ENCODE measurements around the gene FMN1. TPM values are rescaled to one million over a fixed set of nuclear protein-coding genes. Genes with fewer than 3 reads are reported as not detected.

FMN1 gene
- total and polyA plus RNA-seq, 7 donors: 3.0 to 19.9 (median 6.7) TPM

DNA sequence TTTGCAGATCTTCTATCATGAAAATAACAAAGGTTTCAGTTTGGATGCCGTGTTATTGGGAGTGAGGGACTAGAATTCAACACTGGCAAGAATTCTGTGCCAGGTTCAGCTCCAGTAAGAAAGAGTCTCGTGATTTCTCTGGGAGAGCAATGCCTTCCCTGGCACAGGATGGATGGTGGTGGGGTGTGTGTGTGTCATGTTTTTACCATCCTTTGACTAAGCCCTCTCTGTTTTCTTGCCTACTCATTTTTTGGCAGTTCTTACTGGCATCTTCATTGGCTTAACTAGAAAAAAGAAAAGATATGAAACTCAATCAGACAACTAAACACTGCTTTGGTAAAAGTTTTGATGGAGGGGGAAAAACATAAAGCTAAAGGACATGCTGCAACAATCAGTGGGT, 86.6 kb downstream of the FMN1 start:
- Histone ChIP-seq H3K36me3 (no peaks in the 10 kb centered on the region), H3K9me3 (peaks cover 0 to 1% (median 0%) of the 10 kb centered on the region in 4 donors), H3K27ac (no peak overlapping the region), H3K4me3 (no peak overlapping the region), H3K27me3 (no peaks in the 10 kb centered on the region), H3K4me1 (no peaks in the 10 kb centered on the region)
- WGBS, 2 donors: 77 to 87% methylated on average over 2 of the region's 2 CpGs
- intact Hi-C loops (cut with DNase I): no loop called here
- TF ChIP-seq EP300 (IDR thresholded peaks at IDR 0.05): no peak
- TF ChIP-seq POLR2AphosphoS5 (IDR thresholded peaks at IDR 0.05): no peak
- no peak for TF ChIP-seq POLR2A (IDR thresholded peaks at IDR 0.05)
- TF ChIP-seq, protein P1, sequence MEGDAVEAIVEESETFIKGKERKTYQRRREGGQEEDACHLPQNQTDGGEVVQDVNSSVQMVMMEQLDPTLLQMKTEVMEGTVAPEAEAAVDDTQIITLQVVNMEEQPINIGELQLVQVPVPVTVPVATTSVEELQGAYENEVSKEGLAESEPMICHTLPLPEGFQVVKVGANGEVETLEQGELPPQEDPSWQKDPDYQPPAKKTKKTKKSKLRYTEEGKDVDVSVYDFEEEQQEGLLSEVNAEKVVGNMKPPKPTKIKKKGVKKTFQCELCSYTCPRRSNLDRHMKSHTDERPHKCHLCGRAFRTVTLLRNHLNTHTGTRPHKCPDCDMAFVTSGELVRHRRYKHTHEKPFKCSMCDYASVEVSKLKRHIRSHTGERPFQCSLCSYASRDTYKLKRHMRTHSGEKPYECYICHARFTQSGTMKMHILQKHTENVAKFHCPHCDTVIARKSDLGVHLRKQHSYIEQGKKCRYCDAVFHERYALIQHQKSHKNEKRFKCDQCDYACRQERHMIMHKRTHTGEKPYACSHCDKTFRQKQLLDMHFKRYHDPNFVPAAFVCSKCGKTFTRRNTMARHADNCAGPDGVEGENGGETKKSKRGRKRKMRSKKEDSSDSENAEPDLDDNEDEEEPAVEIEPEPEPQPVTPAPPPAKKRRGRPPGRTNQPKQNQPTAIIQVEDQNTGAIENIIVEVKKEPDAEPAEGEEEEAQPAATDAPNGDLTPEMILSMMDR (IDR thresholded peaks at IDR 0.05): no peak
- no peak for DNase-seq

DNA sequence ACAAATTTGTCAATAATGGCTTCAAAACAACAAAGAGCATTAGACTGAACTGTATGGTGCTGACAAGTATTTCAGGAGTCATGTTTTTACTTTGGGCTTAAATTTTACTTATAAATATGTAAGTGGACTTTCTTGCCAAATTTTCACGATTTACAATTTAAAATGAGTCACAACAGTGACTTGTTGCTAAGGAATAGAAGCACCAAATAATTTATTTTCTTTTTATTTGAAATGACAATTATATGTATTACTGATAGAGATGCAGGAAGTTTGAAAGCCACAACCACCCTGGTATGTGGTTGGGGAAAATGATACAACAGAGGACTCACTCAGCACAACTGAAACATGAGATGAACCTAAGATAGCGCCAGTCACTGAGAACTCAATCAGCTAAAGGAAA, 90.3 kb downstream of the FMN1 start:
- Histone ChIP-seq H3K27ac (no peak overlapping the region), H3K36me3 (no peaks in the 10 kb centered on the region), H3K4me3 (no peak overlapping the region), H3K4me1 (no peaks in the 10 kb centered on the region), H3K27me3 (no peaks in the 10 kb centered on the region), H3K9me3 (peaks cover 0 to 1% (median 0%) of the 10 kb centered on the region in 4 donors)
- no peak for DNase-seq
- TF ChIP-seq POLR2AphosphoS5 (IDR thresholded peaks at IDR 0.05) (no peak), POLR2A (IDR thresholded peaks at IDR 0.05) (no peak), EP300 (IDR thresholded peaks at IDR 0.05) (no peak)
- TF ChIP-seq, protein P1 (IDR thresholded peaks at IDR 0.05): no peak
- 25 to 60% methylated on average over 2 of the region's 2 CpGs for WGBS, 2 donors
- intact Hi-C loops (cut with DNase I): no loop called here

DNA sequence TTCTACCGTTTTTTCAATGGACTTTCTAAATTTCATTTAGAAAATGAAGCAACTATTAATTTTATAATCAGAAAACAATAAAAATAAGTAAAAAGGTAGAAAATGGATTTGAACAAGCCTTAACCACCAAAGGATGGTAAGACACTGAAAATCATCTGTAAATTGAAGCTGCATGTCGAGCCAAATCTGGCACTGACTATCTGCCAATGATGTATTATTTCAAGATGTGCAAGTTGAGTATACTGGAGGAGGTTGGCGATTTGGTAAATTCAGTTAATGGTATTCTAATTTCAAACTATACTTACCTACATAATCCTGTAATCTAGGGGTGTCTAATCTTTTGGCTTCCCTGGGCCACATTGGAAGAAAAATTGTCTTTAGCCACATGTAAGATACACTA, 93.5 kb downstream of the FMN1 start:
- H3K27me3 ChIP-seq: no peaks in the 10 kb centered on the region
- no peaks in the 10 kb centered on the region for H3K4me1 ChIP-seq
- 84 to 93% methylated on average over 3 of the region's 3 CpGs for WGBS, 2 donors
- no peak overlapping the region for H3K4me3 ChIP-seq
- DNase-seq: no peak
- no peaks in the 10 kb centered on the region for H3K36me3 ChIP-seq
- H3K27ac ChIP-seq: no peak overlapping the region
- intact Hi-C loops (cut with DNase I): no loop called here
- H3K9me3 ChIP-seq: peaks cover 0 to 1% (median 0%) of the 10 kb centered on the region in 4 donors
- TF ChIP-seq POLR2A (IDR thresholded peaks at IDR 0.05): no peak
- TF ChIP-seq, protein P1 (IDR thresholded peaks at IDR 0.05): no peak
- TF ChIP-seq EP300 (IDR thresholded peaks at IDR 0.05): no peak
- TF ChIP-seq POLR2AphosphoS5 (IDR thresholded peaks at IDR 0.05): no peak

DNA sequence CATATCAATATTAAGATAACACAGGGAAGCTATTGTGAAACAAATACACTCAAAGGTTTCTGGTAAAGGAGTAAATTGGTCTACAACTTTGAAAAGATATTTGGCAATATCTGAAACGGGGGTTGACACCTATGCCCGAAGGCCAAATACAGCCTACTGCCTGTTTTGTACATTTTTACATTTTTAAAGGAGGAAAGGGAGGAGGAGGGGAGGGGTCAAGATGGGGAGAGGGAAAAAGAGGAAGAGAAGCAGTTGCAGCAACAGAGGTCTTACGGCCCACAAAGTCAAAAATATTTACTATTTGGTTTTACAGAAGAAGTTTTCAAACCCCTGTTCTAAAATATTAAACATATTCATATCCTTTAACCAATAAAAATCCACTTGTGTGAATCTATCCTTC, 94.2 kb downstream of the FMN1 start:
- WGBS, 2 donors: 70 to 85% methylated on average over 3 of the region's 3 CpGs
- no peak for TF ChIP-seq POLR2AphosphoS5 (IDR thresholded peaks at IDR 0.05)
- TF ChIP-seq EP300 (IDR thresholded peaks at IDR 0.05): no peak
- TF ChIP-seq, protein P1 (IDR thresholded peaks at IDR 0.05): no peak
- no peak for TF ChIP-seq POLR2A (IDR thresholded peaks at IDR 0.05)
- Histone ChIP-seq H3K4me1 (no peaks in the 10 kb centered on the region), H3K27ac (no peak overlapping the region), H3K4me3 (no peak overlapping the region), H3K27me3 (no peaks in the 10 kb centered on the region), H3K36me3 (no peaks in the 10 kb centered on the region), H3K9me3 (no peaks in the 10 kb centered on the region)
- no peak for DNase-seq
- intact Hi-C loops (cut with DNase I): no loop called here

DNA sequence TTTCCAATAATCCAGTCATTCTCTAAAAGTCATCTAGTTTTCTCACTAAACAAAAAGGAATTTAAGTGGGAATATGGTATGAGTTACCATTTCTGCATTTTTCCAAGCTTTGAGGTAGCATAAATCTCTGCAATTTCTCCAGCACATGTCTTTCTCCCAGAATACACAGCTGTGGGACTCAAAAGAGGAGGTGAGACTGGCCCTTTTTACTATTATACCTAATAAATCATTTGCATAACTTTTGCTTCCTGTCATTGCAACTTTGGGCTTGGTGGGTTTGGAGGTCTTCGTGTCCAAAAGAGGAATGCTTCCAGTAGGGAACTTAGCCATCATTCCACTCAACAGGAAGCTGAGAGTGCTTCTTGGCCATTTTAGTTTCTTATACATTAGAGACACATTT, 94.8 kb downstream of the FMN1 start:
- TF ChIP-seq POLR2AphosphoS5 (IDR thresholded peaks at IDR 0.05) (no peak), POLR2A (IDR thresholded peaks at IDR 0.05) (no peak), EP300 (IDR thresholded peaks at IDR 0.05) (no peak)
- TF ChIP-seq, protein P1 (IDR thresholded peaks at IDR 0.05): no peak
- no peaks in the 10 kb centered on the region for H3K4me1 ChIP-seq
- WGBS, 2 donors: 54 to 72% methylated on average over 1 of the region's 1 CpG
- no peak for DNase-seq
- no peaks in the 10 kb centered on the region for H3K36me3 ChIP-seq
- intact Hi-C loops (cut with DNase I): no loop called here
- H3K27me3 ChIP-seq: no peaks in the 10 kb centered on the region
- no peak overlapping the region for H3K4me3 ChIP-seq
- no peaks in the 10 kb centered on the region for H3K9me3 ChIP-seq
- H3K27ac ChIP-seq: no peak overlapping the region
